ENCODE data around the gene ADAM8.

- no peak for TF ChIP-seq CTCF (IDR thresholded peaks at IDR 0.05 in 4 of 5, conservative IDR thresholded peaks at IDR 0.05 in 1 of 5)
- no peak for TF ChIP-seq POLR2A (IDR thresholded peaks at IDR 0.05)
Measured at GRCh38 chr10:133297504-133297903, 20.8 kb upstream of the ADAM8 start.
